HEK293 (cell line): ENCODE measurements around the gene C17orf58.
A peak's percentile ranks its signal among the peaks of the same experiment; 100 is the strongest.

Experiments used
- EGR2 ChIP-seq: fragments of 450-650 bp; formaldehyde crosslinking; IDR thresholded peaks from 2 replicates; pipeline ENCODE4 v1.5.1; 2016; ENCODE audit warnings: low read depth, missing biosample characterization, missing genetic modification characterization
- GLI2 ChIP-seq: fragments of 450-650 bp; formaldehyde crosslinking; IDR thresholded peaks from 2 replicates; pipeline ENCODE4; 2017; ENCODE audit warnings: missing biosample characterization, missing genetic modification characterization, low read depth, borderline replicate concordance
- HOXD13 ChIP-seq: sonication (generic); formaldehyde crosslinking; IDR thresholded peaks from 2 replicates; pipeline ENCODE4 v1.8.0; 2022; ENCODE audit warnings: missing genetic modification reagents, borderline replicate concordance
- SP7 ChIP-seq: fragments of 450-650 bp; formaldehyde crosslinking; IDR thresholded peaks from 2 replicates; pipeline ENCODE4 v1.5.1; 2016; ENCODE audit warnings: missing biosample characterization, missing genetic modification characterization
- ZBTB44 ChIP-seq: fragments of 450-650 bp; IDR thresholded peaks from 2 replicates; pipeline ENCODE4 v1.5.1; 2018; ENCODE audit warnings: missing biosample characterization, mild to moderate bottlenecking, missing genetic modification characterization
- ZBTB49 ChIP-seq: fragments of 450-650 bp; formaldehyde crosslinking; IDR thresholded peaks from 2 replicates; pipeline ENCODE4 v1.5.1; 2016; ENCODE audit warnings: missing biosample characterization, missing genetic modification characterization, low read depth
- ZBTB6 ChIP-seq: fragments of 450-650 bp; formaldehyde crosslinking; IDR thresholded peaks from 2 replicates; pipeline ENCODE4 v1.5.1; 2017; ENCODE audit warnings: missing biosample characterization, missing genetic modification characterization
- ZFP3 ChIP-seq: fragments of 450-650 bp; formaldehyde crosslinking; IDR thresholded peaks from 2 replicates; pipeline ENCODE4 v1.5.1; 2016; ENCODE audit warnings: low read depth, missing biosample characterization, missing genetic modification characterization
- ZNF140 ChIP-seq: fragments of 450-650 bp; formaldehyde crosslinking; IDR thresholded peaks from 2 replicates; pipeline ENCODE4 v1.5.1; 2016; ENCODE audit warnings: missing biosample characterization, missing genetic modification characterization
- ZNF202 ChIP-seq: fragments of 450-650 bp; formaldehyde crosslinking; IDR thresholded peaks from 2 replicates; pipeline ENCODE4 v1.5.1; 2016; ENCODE audit warnings: missing biosample characterization, missing genetic modification characterization, borderline replicate concordance
- ZNF239 ChIP-seq: fragments of 450-650 bp; formaldehyde crosslinking; IDR thresholded peaks from 2 replicates; pipeline ENCODE4 v1.5.1; 2016; ENCODE audit warnings: missing biosample characterization, missing genetic modification characterization
- ZNF354C ChIP-seq: fragments of 450-650 bp; formaldehyde crosslinking; IDR thresholded peaks from 2 replicates; pipeline ENCODE4 v1.5.1; 2016; ENCODE audit warnings: missing biosample characterization, missing genetic modification characterization, low read depth, borderline replicate concordance
- ZNF37A ChIP-seq: fragments of 450-650 bp; IDR thresholded peaks from 2 replicates; pipeline ENCODE4 v1.5.1; 2018; ENCODE audit warnings: missing biosample characterization, missing genetic modification characterization
- ZNF423 ChIP-seq: fragments of 450-650 bp; formaldehyde crosslinking; IDR thresholded peaks from 2 replicates; pipeline ENCODE4 v1.5.1; 2016; ENCODE audit warnings: missing biosample characterization, missing genetic modification characterization
- ZNF677 ChIP-seq: fragments of 450-650 bp; IDR thresholded peaks from 2 replicates; pipeline ENCODE4 v1.5.0; 2018; ENCODE audit warnings: missing biosample characterization, mild to moderate bottlenecking, missing genetic modification characterization, moderate library complexity
- ZSCAN30 ChIP-seq: fragments of 450-650 bp; IDR thresholded peaks from 2 replicates; pipeline ENCODE4 v1.5.1; 2018; ENCODE audit warnings: missing biosample characterization, mild to moderate bottlenecking, missing genetic modification characterization, moderate library complexity
- ZXDB ChIP-seq: fragments of 450-650 bp; formaldehyde crosslinking; IDR thresholded peaks from 2 replicates; pipeline ENCODE4 v1.5.1; 2016; ENCODE audit warnings: missing biosample characterization, missing genetic modification characterization
- TF ChIP-seq, protein P1 (sequence below): fragments of 450-650 bp; formaldehyde crosslinking; IDR thresholded peaks from 2 replicates; pipeline ENCODE4 v1.5.1; 2017; ENCODE audit warnings: missing biosample characterization, missing genetic modification characterization
- TF ChIP-seq, protein P2 (sequence below): fragments of 450-650 bp; formaldehyde crosslinking; IDR thresholded peaks from 2 replicates; pipeline ENCODE4 v1.5.1; 2016; ENCODE audit warnings: missing biosample characterization, missing genetic modification characterization
- TF ChIP-seq, protein P3 (sequence below): fragments of 450-650 bp; formaldehyde crosslinking; conservative IDR thresholded peaks from 2 replicates; pipeline ENCODE4 v1.5.1; 2016; ENCODE audit warnings: low read depth, missing biosample characterization, missing genetic modification characterization

The C17orf58 gene

DNA sequence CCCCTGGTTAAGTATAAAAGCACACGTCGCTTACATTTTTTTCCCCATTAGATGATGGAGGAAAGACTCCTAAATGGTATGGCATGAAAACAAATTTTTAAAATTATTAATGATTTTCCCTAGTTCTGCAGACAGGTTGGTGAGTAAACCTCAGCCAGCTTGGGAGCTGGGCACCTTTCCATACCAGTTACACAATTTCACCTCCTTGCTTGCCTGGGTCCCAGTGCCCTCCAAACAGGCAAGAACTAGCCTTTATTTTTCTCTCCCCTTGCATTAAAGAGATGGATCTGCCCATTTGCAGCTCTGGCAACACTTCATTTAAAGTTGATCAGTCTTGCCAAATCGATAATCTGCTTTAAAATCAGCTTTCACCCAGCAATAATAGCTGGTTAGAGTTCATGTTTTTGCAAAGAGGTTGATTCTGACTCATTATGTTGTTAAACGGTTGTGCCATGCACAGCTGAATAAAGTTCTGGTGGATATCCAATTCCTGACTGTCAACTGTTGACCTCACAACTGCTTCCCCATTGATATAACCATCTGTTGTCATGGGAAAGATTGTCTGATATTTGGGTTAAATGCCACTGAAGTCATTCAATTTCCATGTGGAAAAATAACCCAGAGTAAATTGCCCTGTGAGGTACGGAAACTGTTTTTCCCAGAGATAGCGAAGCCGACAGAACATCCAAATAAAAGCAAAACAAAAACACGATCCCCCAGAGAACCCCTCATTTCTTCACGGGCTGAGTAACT is 1.3 kb downstream of the C17orf58 start (continued):
- TF ChIP-seq, protein P1, sequence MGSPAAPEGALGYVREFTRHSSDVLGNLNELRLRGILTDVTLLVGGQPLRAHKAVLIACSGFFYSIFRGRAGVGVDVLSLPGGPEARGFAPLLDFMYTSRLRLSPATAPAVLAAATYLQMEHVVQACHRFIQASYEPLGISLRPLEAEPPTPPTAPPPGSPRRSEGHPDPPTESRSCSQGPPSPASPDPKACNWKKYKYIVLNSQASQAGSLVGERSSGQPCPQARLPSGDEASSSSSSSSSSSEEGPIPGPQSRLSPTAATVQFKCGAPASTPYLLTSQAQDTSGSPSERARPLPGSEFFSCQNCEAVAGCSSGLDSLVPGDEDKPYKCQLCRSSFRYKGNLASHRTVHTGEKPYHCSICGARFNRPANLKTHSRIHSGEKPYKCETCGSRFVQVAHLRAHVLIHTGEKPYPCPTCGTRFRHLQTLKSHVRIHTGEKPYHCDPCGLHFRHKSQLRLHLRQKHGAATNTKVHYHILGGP (tag by site-specific recombination): no peak
- TF ChIP-seq ZNF37A (no peak), ZNF423 (no peak), EGR2 (tag by site-specific recombination) (no peak), ZNF677 (tag by site-specific recombination) (no peak), ZNF354C (tag by site-specific recombination) (no peak), ZSCAN30 (tag by site-specific recombination) (no peak), ZFP3 (tag by site-specific recombination) (no peak), ZXDB (tag by site-specific recombination) (no peak; the same call in 1 of the 2 replicates), ZBTB6 (no peak), GLI2 (tag by site-specific recombination) (no peak), SP7 (peak; percentile 84), ZBTB44 (tag by site-specific recombination) (no peak), ZNF239 (tag by site-specific recombination) (no peak), HOXD13 (CRISPR knock-in tag) (no peak), ZNF202 (tag by site-specific recombination) (no peak), ZBTB49 (tag by site-specific recombination) (no peak), ZNF140 (tag by site-specific recombination) (no peak)
- TF ChIP-seq, protein P2, sequence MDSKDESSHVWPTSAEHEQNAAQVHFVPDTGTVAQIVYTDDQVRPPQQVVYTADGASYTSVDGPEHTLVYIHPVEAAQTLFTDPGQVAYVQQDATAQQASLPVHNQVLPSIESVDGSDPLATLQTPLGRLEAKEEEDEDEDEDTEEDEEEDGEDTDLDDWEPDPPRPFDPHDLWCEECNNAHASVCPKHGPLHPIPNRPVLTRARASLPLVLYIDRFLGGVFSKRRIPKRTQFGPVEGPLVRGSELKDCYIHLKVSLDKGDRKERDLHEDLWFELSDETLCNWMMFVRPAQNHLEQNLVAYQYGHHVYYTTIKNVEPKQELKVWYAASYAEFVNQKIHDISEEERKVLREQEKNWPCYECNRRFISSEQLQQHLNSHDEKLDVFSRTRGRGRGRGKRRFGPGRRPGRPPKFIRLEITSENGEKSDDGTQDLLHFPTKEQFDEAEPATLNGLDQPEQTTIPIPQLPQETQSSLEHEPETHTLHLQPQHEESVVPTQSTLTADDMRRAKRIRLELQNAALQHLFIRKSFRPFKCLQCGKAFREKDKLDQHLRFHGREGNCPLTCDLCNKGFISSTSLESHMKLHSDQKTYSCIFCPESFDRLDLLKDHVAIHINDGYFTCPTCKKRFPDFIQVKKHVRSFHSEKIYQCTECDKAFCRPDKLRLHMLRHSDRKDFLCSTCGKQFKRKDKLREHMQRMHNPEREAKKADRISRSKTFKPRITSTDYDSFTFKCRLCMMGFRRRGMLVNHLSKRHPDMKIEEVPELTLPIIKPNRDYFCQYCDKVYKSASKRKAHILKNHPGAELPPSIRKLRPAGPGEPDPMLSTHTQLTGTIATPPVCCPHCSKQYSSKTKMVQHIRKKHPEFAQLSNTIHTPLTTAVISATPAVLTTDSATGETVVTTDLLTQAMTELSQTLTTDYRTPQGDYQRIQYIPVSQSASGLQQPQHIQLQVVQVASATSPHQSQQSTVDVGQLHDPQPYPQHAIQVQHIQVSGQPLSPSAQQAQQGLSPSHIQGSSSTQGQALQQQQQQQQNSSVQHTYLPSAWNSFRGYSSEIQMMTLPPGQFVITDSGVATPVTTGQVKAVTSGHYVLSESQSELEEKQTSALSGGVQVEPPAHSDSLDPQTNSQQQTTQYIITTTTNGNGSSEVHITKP (tag by site-specific recombination): peak; percentile 89
- TF ChIP-seq, protein P3, sequence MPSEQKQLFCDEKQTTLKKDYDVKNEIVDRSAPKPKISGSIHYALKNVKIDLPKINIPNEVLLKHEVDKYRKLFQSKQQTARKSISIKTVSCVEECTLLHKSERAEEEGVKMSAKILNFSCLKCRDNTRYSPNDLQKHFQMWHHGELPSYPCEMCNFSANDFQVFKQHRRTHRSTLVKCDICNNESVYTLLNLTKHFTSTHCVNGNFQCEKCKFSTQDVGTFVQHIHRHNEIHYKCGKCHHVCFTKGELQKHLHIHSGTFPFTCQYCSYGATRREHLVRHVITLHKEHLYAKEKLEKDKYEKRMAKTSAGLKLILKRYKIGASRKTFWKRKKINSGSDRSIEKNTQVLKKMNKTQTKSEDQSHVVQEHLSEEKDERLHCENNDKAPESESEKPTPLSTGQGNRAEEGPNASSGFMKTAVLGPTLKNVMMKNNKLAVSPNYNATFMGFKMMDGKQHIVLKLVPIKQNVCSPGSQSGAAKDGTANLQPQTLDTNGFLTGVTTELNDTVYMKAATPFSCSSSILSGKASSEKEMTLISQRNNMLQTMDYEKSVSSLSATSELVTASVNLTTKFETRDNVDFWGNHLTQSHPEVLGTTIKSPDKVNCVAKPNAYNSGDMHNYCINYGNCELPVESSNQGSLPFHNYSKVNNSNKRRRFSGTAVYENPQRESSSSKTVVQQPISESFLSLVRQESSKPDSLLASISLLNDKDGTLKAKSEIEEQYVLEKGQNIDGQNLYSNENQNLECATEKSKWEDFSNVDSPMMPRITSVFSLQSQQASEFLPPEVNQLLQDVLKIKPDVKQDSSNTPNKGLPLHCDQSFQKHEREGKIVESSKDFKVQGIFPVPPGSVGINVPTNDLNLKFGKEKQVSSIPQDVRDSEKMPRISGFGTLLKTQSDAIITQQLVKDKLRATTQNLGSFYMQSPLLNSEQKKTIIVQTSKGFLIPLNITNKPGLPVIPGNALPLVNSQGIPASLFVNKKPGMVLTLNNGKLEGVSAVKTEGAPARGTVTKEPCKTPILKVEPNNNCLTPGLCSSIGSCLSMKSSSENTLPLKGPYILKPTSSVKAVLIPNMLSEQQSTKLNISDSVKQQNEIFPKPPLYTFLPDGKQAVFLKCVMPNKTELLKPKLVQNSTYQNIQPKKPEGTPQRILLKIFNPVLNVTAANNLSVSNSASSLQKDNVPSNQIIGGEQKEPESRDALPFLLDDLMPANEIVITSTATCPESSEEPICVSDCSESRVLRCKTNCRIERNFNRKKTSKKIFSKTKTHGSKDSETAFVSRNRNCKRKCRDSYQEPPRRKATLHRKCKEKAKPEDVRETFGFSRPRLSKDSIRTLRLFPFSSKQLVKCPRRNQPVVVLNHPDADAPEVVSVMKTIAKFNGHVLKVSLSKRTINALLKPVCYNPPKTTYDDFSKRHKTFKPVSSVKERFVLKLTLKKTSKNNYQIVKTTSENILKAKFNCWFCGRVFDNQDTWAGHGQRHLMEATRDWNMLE (tag by site-specific recombination): 0 out of 2 replicates have a peak, but pooled peaks have one; percentile 26
